GM18907 (cell line): Measurements from ENCODE around the gene PPT1.

Experiments used
- ATAC-seq: cut with Tn5 transposase; IDR thresholded peaks from one replicate; pipeline ENCODE4 v1.9.1; 2021; ENCODE audit warnings: mild to moderate bottlenecking, moderate library complexity; ENCODE audit not compliant: unreplicated experiment

The PPT1 gene

GRCh38 chr1:40096977-40097782 is at the start of gene PPT1:
TSS of gene PPT1 (minus strand) at chr1:40097252. CDS start at chr1:40097238, 14 bp downstream.
- ATAC-seq = peak; percentile 84

- ATAC-seq = no peak
These were observed 47.0 kb upstream of the PPT1 start for GRCh38 chr1:40143891-40144575.

GRCh38 chr1:40141878-40142535 is 45.0 kb upstream of the PPT1 start:
- ATAC-seq = no peak

DNA sequence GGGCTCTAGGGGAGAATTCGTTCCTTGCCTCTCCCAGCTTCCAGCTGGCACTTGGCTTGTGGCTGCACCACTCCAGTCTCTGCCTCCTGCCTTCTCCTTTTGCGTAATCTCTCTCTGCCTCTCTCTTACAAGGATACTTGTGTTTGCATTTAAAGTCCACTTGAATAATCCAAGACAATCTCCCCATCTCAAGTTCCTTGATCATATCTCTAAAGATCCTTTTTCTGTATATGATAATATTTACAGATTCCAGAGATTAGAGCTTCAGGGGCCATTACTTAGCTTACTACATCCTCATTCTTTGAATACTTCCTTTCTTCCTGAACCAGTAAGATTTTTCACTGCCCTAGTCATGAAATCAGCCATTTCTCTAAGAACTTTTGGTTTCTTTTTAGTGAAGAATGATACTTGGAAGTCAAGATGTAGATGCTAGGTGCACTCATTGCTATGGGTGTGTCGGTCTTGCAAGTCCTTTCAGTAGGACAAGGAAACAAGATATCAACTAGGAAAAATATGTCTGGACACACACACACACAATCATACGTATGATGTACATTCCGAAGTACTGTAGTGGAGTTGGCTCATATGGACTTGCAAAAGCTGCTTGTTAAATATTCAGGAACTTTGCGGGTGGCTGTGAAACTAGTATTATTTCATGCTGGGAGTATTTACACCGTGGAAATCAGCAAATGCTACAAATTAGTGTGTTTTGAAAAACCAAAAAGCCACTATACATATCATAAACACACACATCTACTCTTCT is 43.3 kb upstream of the PPT1 start:
- ATAC-seq = no peak

- ATAC-seq = no peak
These were observed 36.8 kb upstream of the PPT1 start for GRCh38 chr1:40133839-40134238.

DNA sequence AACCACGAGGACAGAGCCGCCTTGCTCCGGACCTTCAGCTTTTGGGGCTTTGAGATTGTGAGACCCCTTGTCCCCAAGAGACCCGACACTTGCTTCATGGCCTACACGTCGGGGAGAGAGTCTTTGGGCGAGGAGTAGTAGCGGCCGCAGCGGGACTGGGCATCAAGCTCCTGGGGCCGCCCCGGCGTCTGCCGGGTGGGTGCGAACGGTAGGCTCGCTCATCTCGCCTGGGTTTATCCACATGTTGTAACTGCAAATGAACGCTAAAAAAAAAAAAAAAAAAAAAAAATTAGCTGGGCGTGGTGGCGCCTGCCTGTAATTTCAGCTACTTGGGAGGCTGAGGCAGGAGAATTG is 36.2 kb upstream of the PPT1 start:
- ATAC-seq = no peak

GRCh38 chr1:40132383-40133311 is 35.6 kb upstream of the PPT1 start:
- no peak for ATAC-seq

GRCh38 chr1:40130892-40131291 is 33.8 kb upstream of the PPT1 start:
- ATAC-seq = no peak

GRCh38 chr1:40122855-40123254 is 25.8 kb upstream of the PPT1 start:
- ATAC-seq = no peak

DNA sequence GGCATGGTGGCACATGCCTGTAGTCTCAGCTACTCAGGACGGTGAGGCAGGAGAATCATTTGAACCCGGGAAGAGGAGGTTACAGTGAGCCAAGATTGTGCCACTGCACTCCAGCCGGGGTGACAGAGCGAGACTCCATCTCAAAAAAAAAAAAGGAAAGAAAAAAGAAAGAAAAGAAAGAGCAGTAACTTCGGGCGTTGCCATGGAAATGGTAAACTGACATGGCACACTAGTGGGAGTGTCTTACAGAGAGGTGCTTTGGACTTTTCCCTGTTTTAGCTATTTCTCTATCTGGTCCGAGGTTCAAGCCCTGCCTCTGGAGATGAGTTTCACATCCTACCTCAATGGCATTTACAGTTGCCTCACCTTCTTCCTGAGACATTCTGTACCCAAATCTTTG is 23.1 kb upstream of the PPT1 start:
- ATAC-seq = no peak

- ATAC-seq = no peak
These were observed 17.3 kb upstream of the PPT1 start for GRCh38 chr1:40114400-40114799.

DNA sequence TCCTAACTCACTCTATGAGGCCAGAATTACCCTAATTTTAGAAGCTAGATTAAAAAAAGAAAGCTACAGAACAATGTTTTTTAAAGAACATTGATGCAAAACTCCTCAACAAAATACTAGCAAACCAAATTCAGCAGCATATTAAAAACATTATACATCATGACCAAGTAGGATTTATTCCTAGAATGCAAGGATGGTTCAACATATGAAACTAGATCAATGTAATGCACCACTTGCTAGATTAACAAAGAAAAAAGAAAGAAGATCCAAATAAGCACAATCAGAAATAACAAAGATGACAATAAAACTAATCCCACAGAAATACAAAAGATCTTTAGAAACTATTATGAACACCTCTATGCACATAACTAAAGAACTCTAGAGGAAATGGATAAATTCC is 13.3 kb upstream of the PPT1 start:
- no peak for ATAC-seq

GRCh38 chr1:40107290-40107959 is 10.4 kb upstream of the PPT1 start:
- ATAC-seq = no peak

GRCh38 chr1:40105028-40105427 is 8.0 kb upstream of the PPT1 start:
- no peak for ATAC-seq

GRCh38 chr1:40102896-40103295 is 5.8 kb upstream of the PPT1 start:
- ATAC-seq = no peak

DNA sequence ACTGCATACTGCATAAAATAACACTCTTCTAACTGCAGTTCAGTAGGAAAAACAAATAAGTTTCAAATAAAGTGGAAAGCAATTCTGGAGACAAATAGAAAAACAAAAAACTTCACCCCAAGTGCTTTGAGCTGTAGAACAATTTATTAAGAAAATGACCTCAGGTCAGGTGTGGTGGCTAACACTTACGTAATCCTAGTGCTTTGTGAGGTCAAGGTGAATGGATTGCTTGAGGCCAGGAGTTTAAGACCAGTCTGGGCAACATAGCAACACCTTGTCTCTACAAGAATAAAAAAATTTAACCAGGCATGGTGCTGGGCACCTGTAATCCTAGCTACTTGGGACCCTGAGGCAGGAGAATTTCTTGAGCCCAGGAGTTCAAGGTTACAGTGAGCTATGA is 5.0 kb upstream of the PPT1 start:
- ATAC-seq = no peak

DNA sequence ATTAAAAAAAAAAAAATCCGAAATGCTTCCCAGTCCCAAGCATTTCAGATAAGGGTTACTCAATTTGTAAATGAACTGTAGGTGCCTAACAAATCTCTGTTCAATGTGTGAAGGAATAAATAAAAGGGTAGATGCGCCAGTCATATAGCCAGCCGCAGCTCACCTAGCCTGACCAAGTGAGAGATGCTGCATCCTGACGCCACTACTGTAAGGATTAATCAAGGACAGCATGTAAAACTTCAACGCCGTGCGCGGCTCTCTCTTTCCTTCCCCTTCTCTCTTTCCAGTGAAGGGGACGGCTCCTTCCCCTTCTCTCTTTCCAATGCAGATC is 441 bp downstream of the PPT1 start:
- ATAC-seq = peak; percentile 34

DNA sequence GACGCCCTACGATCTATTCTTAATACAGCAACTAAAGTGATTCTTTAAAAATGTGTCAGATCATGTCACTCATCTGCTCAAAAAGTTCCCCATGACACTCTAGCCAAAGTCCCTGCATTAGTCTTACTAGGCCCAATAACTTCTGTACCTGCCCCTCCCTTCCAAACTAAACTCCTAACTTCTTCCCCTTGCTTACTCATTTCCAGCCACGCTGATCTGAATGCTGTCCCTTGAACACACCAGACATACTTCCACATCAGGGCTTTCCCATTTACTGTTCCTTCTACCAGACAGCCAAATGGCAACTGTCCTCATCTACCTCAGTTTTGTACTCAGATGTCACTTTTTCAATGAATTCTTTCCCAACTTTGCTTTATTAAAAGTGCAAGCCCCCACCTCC is 1.2 kb downstream of the PPT1 start:
- ATAC-seq = no peak

DNA sequence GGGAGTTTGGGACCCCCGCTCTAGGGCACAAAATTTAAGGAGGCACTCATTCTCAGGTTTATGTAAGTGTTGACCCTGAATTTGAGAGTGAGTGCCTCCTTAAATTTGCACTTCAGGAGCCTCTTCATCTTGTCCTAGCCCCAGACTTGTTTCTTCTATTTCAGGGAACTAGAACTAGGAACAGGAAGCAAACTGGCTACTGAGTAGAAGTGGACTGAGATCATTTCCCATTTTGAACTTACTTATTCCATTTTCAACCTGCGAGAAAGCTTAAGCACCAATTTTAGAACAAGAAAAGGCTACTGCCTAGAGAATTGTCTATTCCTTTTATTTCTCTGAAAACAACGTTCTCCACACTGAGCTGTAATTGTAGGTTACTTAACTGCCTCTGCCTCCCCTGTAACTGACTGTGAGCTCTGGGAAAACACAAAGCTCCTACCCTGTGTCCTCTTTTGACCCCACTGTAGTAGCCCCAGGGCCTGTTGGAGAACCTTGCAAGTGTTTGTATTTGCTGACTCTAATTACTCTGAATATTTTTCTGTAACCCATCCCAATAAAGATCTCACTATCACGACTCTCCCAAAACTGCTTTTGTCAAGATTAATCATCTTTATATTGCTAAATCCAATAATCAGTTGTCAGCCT is 2.5 kb downstream of the PPT1 start:
- ATAC-seq = no peak
